Activated CD4-positive, alpha-beta T cell treated with anti-CD3 and anti-CD28 coated beads, Interleukin-2, amount 50 U/mL, for 24 hours (primary cell): Measurements from ENCODE around the gene SORCS3.

Source experiments
- DNase-seq, 2 donors: peaks; one replicate each; pipeline ENCODE4 v3.0.0-alpha.2; 2020; ENCODE audit warnings: low read depth in 1 of 2, low spot score in 1 of 2

The SORCS3 gene

GRCh38 chr10:104989880-104990279 is 348.8 kb downstream of the SORCS3 start:
- DNase-seq, result no peak

GRCh38 chr10:104993085-104993484 is 352.0 kb downstream of the SORCS3 start:
- DNase-seq, result no peak

- no peak for DNase-seq
These were observed 360.2 kb downstream of the SORCS3 start for GRCh38 chr10:105001269-105001668.

GRCh38 chr10:105010411-105011121 is 369.5 kb downstream of the SORCS3 start:
- DNase-seq, result no peak

GRCh38 chr10:105017116-105017515 is 376.0 kb downstream of the SORCS3 start:
- peak in 1 of 2 donors; percentile 6 for DNase-seq

GRCh38 chr10:105017691-105018090 is 376.6 kb downstream of the SORCS3 start:
- DNase-seq, result no peak

- no peak for DNase-seq
These were observed 382.4 kb downstream of the SORCS3 start for GRCh38 chr10:105023211-105024111.

GRCh38 chr10:105024184-105024583 is 383.1 kb downstream of the SORCS3 start:
- DNase-seq, result no peak

GRCh38 chr10:105025092-105025491 is 384.0 kb downstream of the SORCS3 start:
- DNase-seq, result no peak

- DNase-seq, result no peak
These were observed 385.5 kb downstream of the SORCS3 start for GRCh38 chr10:105026566-105026965.

GRCh38 chr10:105029286-105029685 is 388.2 kb downstream of the SORCS3 start:
- no peak for DNase-seq

GRCh38 chr10:105037022-105037421 is 395.9 kb downstream of the SORCS3 start:
- DNase-seq, result no peak

- no peak for DNase-seq
These were observed 400.9 kb downstream of the SORCS3 start for GRCh38 chr10:105041956-105042355.

- no peak for DNase-seq
These were observed 401.9 kb downstream of the SORCS3 start for GRCh38 chr10:105042906-105043552.

- no peak for DNase-seq
These were observed 403.8 kb downstream of the SORCS3 start for GRCh38 chr10:105044902-105045301.

GRCh38 chr10:105056413-105056812 is 415.3 kb downstream of the SORCS3 start:
- no peak for DNase-seq

- DNase-seq, result no peak
These were observed 421.9 kb downstream of the SORCS3 start for GRCh38 chr10:105062951-105063350.

GRCh38 chr10:105063796-105064195 is 422.7 kb downstream of the SORCS3 start:
- DNase-seq, result no peak

- DNase-seq, result no peak
These were observed 427.4 kb downstream of the SORCS3 start for GRCh38 chr10:105068497-105068896.

- no peak for DNase-seq
These were observed 429.2 kb downstream of the SORCS3 start for GRCh38 chr10:105070249-105070648.

- DNase-seq, result no peak
These were observed 429.9 kb downstream of the SORCS3 start for GRCh38 chr10:105070952-105071351.

- DNase-seq, result no peak
These were observed 430.9 kb downstream of the SORCS3 start for GRCh38 chr10:105071980-105072379.
